NCI-H2227 treated with DMSO at 0.1 percent for 48 hours (cell line): ENCODE results near the gene SHC4.

Source experiments
- DNase-seq: peaks from one replicate; lab custom pipeline; 2025; lab: John Stamatoyannopoulos, UW

Gene SHC4

GRCh38 chr15:48967336-48967735 lies 3.6 kb upstream of the SHC4 start:
- no peak for DNase-seq

GRCh38 chr15:48966595-48967301 lies 3.0 kb upstream of the SHC4 start:
- DNase-seq, result no peak

- DNase-seq, result no peak
Observed at GRCh38 chr15:48965972-48966371, 2.3 kb upstream of the SHC4 start.

- no peak for DNase-seq
Observed at GRCh38 chr15:48964898-48965297, 1.2 kb upstream of the SHC4 start.

GRCh38 chr15:48962662-48963523 lies 826 bp downstream of the SHC4 start:
- DNase-seq, result no peak

GRCh38 chr15:48955967-48956366 lies 7.8 kb downstream of the SHC4 start:
- DNase-seq, result no peak

- DNase-seq, result no peak
Observed at GRCh38 chr15:48955370-48955769, 8.3 kb downstream of the SHC4 start.

GRCh38 chr15:48954538-48954937 lies 9.2 kb downstream of the SHC4 start:
- DNase-seq, result no peak

- no peak for DNase-seq
Observed at GRCh38 chr15:48946840-48947187, 16.9 kb downstream of the SHC4 start.

- DNase-seq, result no peak
Observed at GRCh38 chr15:48946074-48946839, 17.5 kb downstream of the SHC4 start.

GRCh38 chr15:48945386-48945785 lies 18.3 kb downstream of the SHC4 start:
- no peak for DNase-seq

GRCh38 chr15:48941904-48942303 lies 21.8 kb downstream of the SHC4 start:
- no peak for DNase-seq

GRCh38 chr15:48940508-48940907 lies 23.2 kb downstream of the SHC4 start:
- DNase-seq, result no peak

GRCh38 chr15:48939648-48940047 lies 24.1 kb downstream of the SHC4 start:
- no peak for DNase-seq

GRCh38 chr15:48937886-48938285 lies 25.8 kb downstream of the SHC4 start:
- no peak for DNase-seq

GRCh38 chr15:48936666-48937065 lies 27.1 kb downstream of the SHC4 start:
- DNase-seq, result no peak

GRCh38 chr15:48935236-48935635 lies 28.5 kb downstream of the SHC4 start:
- no peak for DNase-seq

GRCh38 chr15:48930735-48931134 lies 33.0 kb downstream of the SHC4 start:
- DNase-seq, result no peak

- no peak for DNase-seq
Observed at GRCh38 chr15:48929661-48930060, 34.1 kb downstream of the SHC4 start.

- no peak for DNase-seq
Observed at GRCh38 chr15:48928877-48929538, 34.7 kb downstream of the SHC4 start.

- no peak for DNase-seq
Observed at GRCh38 chr15:48925714-48926223, 38.0 kb downstream of the SHC4 start.
